GM19023 (cell line): Measurements from ENCODE around the gene TMIE.
"Not testable (repeated sequence)": the region's sequence is repeated elsewhere in the genome, so short reads cannot be mapped to it uniquely, and the experiment has no call there.

Experiments
- ATAC-seq: cut with Tn5 transposase; IDR thresholded peaks from one replicate; pipeline ENCODE4 v1.9.1; 2021; ENCODE audit warnings: mild to moderate bottlenecking, moderate library complexity; ENCODE audit not compliant: unreplicated experiment

Gene TMIE

DNA sequence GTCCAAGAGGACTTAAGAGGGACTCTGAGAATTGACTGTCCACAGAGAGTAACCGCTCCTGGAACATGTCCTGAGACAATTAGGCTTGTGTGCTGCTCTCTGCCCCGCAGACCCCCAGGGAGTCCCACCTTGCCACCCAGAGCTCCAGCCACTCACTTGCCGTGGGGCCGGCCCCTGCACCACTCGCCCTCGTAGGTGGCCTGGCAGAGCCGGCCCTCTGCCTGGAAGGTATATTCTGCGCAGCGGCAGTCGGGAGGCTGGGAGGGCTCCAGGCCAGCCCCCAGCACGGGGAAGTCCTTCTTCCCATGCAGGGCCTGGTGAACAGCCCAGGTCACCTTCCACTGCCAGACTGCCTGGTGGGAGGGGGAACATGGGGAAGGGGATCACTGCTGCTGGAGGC is 18.2 kb upstream of the TMIE start:
- no peak for ATAC-seq

DNA sequence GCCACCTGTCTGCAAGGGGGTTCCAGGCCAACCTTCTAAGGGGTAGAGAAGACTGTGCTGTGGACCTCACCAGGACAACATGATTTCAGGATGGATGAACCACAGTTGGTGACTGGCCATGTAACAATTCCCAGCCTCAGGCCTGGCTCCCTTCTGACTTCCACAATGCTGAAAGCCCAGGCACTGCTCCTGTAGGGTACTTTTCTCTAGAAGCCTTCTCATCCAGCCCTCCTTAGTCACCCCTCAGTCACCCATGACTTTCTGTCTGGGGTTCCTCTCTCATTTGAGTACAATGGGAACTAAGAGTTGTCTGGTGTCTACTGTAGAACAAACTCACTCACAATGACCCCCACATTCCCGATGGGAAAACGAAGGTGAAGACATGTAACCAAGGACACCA is 16.3 kb upstream of the TMIE start:
- ATAC-seq, result no peak

DNA sequence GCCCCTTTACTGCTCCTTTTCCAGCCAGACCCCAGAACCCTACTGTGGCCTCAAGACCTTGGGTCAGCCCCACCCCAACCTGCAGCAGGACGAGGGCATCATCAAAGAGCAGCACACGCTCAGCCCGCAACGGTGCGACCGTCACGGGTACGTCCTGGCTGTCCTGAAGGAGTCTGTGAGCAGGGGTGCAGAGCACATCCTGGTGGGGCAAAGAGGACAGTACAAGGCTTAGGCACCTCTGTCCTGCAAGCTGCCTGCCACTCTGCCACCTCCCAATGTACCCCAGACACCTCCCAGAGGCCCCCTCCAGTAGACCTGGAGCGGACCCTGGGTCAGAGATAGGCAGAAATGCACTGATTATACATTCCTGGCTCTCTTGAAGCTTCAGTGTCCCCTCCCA is 15.7 kb upstream of the TMIE start:
- ATAC-seq, result no peak

DNA sequence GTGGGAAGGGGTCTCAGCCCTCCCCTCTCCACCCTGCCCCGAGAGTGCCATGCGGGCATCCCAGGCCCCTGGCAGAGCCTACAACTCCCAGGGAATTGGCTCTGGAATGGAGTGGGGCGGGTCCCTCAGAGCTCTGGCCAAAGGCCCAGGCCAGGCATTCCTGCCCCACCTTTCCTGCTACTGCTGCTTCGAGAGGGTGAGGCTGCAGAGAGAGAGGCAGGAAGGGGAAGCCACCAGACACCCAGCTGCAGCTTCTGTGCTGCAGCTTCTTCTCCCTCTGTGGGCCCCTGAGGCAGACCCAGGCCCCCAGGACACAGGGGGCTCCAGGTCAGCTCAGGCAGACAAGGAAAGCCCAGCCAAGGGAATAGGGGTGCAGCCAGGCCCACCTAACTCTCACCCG is 10.4 kb upstream of the TMIE start:
- no peak for ATAC-seq

DNA sequence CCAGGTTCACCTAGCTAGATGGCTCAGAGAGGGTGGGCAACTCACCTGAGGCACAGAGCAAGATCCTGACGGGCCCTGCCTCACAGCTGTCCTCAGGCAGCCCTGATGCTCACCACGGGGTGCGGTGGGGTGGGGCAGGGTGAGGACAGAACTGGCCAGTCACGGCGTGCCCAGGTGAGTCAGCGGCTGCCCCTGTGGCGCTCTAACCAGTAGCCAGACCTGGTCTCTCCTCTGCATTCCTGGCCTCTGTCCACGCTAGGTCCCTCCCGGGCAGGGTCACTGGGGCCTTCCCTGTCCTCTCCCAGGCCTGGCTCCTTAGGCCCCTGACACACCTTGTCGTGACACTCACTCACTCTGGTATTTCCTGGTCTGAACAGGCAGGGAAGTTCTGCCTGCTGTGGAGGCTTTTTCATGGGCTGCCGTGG is 8.6 kb upstream of the TMIE start:
- ATAC-seq, result no peak

DNA sequence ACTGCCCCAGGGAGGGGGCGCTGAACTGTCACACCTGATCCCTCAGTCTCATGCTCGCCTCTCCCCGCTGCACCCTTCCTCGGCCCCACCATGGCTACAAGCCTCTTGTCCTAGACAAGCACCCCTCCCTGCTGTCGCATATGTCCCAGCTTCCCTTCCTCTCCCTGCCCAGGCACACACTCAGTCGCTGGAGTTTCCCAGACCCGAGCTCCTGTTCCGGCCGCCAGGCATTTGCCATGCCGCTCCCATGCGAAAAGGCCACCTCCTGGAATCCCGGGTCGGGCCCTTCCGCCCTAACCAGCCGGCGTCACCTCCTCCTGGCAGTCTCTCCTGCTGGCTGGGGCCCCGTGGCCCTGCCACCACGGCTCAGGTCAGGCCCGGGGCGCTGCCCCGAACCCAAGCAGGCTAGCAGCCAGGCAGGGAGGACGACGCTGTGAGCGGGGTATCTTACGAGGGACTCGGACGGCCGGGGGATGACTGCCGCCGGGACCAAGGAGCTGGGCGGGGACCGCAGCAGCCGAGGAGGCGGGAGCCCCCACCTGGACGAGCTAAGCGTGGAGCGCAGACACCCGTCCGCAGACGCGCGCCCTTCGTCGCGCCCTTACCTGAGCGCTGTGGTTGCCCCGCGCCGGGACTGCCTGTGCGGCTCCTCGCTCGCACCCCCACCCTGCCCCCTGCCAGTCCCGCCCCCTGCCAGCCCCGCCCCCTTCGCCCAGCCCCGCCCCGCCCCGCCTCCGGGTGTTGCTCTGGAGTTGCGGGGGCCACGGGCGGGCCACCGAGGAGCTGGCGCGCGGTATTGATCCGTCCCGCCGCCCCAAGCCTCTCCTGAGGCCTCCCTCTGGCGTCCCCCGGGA is 7.9 kb upstream of the TMIE start, which contains the start of gene ALS2CL:
Gene ALS2CL, minus strand, starts transcription at position 642 of the 854 bp plus-strand sequence. CDS start 4,239 bp downstream, outside the sequence.
- no peak for ATAC-seq

DNA sequence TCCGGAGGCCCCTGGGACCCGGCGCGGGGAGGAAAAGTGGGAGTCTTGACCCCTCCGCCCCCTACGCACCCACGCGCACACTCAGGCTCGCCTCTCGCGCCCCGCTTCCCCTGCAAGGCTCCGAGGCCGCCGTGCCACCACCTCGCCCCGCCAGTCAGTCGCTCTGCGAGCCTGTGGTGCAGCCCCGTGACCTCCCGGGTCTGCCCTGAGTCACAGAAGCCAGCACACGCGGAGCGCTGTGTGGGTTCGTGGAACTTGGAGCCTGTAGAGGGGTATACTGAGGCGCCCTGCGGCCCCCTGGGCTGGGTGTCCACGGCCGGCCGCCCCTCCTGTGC is 7.3 kb upstream of the TMIE start:
- ATAC-seq, result no peak

DNA sequence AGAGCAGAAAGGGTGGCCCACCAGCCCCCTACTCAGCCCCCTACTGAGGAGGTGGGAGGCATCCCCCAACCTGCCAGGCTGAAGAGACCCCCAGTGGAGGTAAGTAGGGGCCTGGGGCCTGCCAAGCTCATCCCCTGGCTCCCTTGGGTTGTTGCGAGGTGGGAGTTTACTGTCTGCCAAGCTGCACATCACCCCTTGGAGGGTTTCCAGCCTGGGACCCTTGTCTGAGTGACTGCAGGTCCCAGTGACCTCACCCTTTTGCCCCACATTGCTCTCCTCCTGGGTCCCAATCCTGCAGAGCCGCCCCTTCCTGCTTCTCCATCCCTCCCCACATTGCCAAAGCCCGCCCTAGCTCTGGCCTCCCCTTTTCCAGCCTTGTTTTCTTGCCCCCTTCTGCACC is 6.7 kb upstream of the TMIE start:
- ATAC-seq, result no peak

DNA sequence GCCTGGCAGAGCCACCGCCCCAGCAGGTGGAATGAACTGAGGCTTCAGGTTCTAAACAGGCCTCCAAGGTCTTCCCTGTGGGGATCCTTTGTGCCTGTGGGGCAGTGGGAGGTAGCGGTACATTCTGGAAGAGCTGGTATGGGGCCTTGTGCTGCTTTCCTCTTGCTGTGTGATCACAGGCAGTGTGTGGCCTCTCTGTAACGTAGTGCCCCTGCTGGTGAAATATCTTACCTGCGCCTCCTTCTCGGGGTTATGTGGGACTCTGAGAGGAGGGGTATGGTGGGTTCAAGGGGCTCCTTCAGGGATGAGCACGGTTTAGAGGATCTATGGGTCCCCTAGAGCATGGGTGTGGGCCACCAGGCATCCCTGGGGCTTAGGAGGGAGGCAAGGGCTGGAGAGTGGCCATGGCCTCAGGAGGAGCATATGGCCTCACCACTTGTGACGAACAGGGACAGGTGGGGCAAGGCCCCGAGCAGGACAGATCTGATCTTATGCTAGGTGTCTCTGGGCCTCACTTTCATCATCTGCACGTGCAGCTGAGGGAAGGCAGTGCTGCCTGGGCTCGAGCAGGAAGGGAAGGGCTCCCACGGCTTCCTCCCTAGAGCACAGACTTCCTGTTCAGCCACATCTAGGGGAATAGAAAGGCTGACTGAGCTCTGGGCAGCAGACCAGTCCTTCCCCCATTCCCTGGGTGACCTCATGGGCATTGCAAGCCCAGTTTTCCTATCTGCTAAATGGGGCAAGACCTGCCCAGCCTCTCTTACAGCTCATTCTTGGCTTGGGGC is 5.8 kb upstream of the TMIE start:
- no peak for ATAC-seq

DNA sequence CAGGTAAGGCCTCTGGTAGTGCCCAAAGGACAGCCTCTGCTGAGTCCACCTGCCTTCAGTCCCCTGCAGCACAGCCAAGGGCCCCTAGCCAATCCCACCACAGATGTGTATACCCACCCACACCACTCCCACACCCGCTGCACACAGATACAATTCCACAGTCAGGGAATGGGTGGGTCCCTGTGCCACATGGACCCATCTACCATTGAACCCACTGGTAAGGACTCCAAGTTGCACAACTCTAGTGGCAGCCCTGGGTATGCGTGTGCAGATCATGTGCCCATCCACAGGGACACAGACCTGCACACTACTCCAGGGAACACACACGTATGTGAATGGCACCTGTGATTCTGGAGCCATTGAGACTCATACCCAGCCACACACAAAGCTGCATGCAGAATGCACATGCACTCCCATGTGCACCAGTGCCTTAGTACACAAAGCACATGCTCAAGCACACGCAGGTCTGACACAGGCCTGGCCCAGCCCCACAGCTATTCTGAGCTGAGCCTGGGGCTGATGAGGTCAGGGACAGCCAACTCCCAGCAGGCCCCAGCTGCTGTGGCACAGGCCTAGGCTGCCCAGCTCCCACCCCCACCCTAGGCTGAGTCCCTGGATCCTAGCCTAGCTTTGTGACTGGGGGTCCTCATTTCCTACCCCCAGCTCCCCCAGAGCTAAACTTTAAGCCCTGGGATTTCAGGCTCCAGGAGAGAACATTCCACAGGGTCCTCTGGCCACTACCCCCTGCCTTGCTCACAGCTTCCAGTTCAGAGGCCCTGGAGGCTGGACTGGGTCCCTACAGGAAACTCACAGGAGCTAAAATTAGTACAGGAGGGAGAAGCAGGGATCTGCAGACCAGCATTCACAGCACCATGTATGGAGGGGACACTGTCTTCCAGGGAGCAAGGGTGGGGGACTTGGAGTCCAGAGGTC is 5.0 kb upstream of the TMIE start:
- no peak for ATAC-seq

DNA sequence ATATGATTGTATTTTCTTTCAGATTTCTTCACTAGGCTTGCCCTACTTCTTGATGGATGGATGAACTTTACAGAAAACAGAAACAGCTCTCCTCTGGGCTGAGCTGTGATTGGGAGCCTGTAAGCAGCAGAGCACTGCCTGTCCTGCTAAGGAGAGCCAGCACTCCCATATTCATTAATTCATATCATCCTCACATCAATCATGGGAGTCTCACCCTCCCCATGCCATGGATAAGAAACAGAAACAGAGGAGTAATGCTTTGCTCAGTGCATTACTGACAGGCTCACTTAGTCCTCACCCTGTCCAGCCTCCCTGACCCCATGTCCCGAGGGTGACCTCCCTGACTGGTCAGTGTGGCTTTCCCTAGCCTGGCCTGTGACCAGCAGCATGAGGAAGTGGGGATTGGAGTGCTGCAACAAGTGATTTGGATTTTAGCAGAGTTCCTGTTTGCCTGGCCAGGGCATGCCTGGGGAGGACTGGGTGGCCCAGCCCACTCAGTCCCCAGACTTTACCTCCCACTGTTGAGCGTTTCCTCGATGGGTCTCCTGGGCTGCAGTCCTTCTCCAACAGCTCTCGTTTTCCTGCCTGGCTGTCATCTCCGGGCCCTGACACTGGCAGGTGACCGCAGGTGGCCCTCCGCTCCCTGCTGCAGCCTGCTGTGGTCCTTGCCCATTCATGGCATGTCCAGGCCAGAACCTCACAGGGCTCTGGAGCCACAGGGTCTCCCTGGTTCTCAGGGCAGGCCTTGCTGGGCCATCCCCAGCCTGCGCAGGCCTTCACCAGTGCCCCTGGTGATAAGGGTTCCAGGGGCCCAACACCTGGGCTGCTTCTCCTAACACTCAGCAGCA is 1.3 kb upstream of the TMIE start:
- no peak for ATAC-seq

DNA sequence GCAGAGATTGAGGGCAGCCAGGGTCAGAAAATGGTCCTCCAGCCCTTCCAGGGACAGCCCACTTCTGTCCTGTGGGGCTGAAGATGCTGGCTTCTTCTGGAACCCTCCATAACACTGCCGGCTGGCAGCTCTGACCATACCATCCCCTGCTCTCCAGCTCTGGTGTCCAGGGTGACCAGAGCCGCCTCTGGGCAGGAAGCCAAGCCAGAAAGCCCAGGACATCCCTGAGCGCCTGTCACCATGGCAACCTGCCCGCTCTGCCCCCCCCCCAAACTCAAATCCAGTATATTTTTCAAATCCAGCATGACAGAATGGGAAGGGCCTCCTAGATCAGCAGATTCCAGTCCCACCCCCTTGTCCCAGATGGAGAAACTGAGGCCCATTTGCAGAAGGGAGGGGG is 420 bp upstream of the TMIE start:
- no peak for ATAC-seq

DNA sequence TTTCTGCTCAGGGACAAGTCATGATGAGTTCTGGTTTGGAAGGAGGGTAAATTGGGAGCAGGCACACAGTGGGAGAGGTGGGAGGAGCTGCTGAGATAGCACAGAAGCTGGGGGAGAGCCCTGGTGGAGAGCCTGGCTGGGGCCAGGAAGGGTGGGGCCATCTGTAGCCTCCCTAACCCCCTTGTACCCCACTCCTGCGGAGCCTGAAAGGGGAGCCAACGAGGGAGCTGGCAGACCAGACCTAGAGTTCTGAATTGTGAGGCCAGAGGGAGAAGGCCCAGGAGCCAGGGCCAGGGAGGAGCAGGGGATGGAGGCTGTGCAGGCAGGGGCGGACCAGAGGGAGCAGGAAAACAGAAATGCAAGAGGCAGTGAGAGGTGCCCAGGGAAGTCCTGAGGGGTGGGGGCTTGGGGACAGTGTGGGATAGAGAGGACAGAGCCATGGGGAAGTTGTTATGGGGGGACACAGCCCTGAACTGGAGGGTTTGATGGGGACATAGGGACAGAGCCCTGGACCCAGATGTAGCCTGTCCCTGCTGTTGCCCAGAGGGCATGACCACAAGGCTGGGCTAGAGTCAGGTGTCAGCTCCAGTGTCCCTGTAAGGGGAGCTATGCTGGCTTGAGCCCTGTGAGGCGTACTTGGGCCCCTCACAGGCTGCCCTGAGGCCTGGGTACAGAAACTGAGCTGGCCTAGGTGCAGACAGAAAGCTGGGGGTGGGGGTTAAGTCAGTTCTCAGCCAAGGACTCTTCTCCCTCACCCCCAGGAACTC is 1.2 kb downstream of the TMIE start:
- ATAC-seq, result no peak

DNA sequence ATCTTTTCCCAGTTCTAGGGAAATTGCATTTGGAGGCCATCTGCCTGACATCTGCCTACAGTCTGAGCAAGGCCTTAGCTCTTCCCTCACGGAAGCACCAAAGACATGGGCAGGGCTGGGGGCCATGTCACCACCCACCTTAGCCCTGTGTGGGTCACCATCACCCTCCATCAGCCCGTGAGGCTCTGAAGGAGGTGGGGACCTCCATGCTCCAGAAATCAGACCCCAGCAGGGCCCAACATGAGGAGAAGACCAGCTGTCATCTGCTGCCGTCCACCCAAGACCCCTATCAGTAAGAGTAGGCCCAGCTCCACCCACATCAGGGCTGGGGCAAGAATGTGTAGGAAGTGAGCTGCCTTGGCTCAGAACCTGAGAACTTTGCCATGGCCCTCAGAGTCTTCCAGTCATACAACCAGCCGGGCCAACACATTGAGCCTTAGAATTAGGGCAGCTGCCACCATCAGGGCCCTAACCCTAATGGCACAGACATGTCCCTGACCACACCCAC is 1.9 kb downstream of the TMIE start:
- ATAC-seq, result no peak

DNA sequence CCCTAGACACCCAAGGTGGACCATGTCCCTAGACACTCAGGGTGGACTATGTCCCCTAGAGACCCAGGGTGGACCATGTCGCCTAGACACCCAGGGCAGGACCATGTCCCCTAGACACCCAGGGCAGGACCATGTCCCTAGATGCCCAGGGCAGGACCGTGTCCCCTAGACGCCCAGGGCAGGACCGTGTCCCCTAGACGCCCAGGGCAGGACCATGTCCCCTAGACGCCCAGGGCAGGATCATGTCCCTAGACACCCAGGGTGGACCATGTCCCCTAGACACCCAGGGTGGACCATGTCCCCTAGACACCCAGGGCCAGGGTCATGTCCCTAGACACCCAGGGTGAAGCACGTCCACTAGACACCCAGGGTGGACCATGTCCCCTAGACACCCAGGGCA is 3.2 kb downstream of the TMIE start:
- not testable (repeated sequence) for ATAC-seq

DNA sequence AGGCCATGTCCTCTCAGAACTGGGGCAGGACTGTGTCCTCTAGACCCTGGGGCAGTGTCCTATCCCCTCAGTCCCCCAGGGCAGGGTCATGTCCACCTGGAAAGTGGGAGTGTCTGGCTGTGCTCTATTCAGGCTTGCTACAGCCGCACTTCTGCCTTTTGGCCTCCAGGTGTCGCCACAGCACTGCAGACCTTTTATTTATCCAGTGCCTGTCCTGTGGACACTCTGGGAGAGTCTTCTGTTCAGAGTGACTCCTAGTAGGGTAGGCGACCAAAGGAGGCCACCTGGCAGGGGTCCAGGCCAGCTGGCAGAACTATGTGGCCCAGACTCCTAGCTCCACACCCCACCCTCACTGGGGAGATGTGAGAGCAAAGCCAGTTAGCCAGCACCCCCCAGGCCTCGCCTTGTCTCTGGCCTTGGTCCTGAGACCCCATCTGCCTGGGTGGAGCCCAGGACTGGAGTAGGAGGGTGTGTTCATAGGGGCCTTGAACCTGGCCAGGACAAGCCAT is 3.9 kb downstream of the TMIE start:
- ATAC-seq, result peak; percentile 67

DNA sequence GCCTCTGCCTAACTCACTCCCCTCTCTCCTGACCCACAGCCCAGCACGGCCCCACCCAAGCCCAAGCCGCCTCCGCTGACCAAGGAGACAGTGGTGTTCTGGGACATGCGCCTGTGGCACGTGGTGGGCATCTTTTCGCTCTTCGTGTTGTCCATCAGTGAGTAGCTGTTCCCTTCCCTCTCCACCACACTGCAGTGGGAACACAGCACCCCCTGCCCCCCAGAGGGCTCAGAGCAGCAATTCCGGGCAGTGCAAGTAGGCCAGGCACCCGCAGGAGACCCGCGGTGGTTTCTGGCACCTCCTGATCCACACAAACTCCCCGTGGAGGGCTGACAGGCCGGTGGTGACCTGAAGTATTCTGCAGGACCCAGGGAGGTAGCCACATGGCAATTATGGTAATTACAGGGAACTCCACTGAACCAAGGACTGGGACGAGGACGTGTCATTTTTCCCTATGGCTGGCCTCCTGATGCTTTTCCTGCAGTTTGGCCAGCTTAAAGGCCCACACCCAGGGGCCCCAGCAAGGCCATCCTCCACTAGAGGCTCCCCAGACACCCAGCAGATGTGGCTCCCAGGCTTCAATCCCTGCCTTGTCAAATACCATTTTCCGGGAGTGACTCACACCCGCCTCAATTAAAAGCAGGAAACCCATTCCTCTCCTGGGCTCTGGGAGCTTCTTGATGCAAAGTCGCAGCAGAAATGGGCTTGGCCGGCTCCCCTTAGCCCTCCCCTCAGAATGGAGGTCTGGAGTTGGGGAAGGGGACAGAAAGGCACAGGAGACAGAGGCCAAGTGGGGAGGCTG is 4.8 kb downstream of the TMIE start:
- ATAC-seq, result no peak
